Small intestine (tissue), 16 donors: ENCODE data around the gene LINGO1. TPM values are rescaled to one million over a fixed set of nuclear protein-coding genes. Genes with fewer than 3 reads are reported as not detected.

Experiments used
- DNase-seq, 2 donors: peaks; one replicate each; pipeline versions ENCODE4 v3.0.0 to v3.0.0-alpha.2; 2013
- FAIRE-seq: peaks from 2 replicates; lab custom pipeline; 2012; peaks lifted over from hg19 to GRCh38; lab: Jason Lieb, UNC
- H3K27ac ChIP-seq, 3 donors: one replicate each; pipeline ENCODE4 v1.5.1; 2013; ENCODE audit warnings: low read length in 2 of 3, mild to moderate bottlenecking in 2 of 3, control low read depth in 1 of 3, inconsistent platforms in 1 of 3, low read depth in 1 of 3, moderate library complexity in 1 of 3
- H3K27me3 ChIP-seq, 3 donors: one replicate each; pipeline ENCODE4 v1.6.1; 2013; ENCODE audit warnings: low read length in 3 of 3, inconsistent platforms in 1 of 3; ENCODE audit not compliant: control insufficient read depth in 3 of 3, insufficient read depth in 3 of 3
- H3K36me3 ChIP-seq, 3 donors: one replicate each; pipeline ENCODE4 v1.6.1; 2013; ENCODE audit warnings: low read length in 3 of 3, inconsistent platforms in 1 of 3, low read depth in 1 of 3, mild to moderate bottlenecking in 1 of 3, moderate library complexity in 1 of 3; ENCODE audit not compliant: control insufficient read depth in 3 of 3, insufficient read depth in 2 of 3
- H3K4me1 ChIP-seq, 3 donors: one replicate each; pipeline ENCODE4 v1.6.1; 2013; ENCODE audit warnings: low read length in 2 of 3, inconsistent platforms in 1 of 3, low read depth in 1 of 3, mild to moderate bottlenecking in 1 of 3, moderate library complexity in 1 of 3; ENCODE audit not compliant: control insufficient read depth in 3 of 3, insufficient read depth in 2 of 3
- H3K4me3 ChIP-seq, 3 donors: one replicate each; pipeline ENCODE4 v1.5.1; 2013; ENCODE audit warnings: low read length in 3 of 3, control low read depth in 1 of 3, inconsistent platforms in 1 of 3, low read depth in 1 of 3, mild to moderate bottlenecking in 1 of 3, moderate library complexity in 1 of 3
- H3K9me3 ChIP-seq, 2 donors: one replicate each; pipeline ENCODE4 v1.6.1; 2013; ENCODE audit warnings: low read depth in 1 of 2, low read length in 1 of 2; ENCODE audit not compliant: control insufficient read depth in 2 of 2, insufficient read depth in 1 of 2
- WGBS, 3 donors: extraction: QIAGEN DNeasy Blood & Tissue Kit; methylation state at CpG; one replicate each; pipeline ENCODE4 v1.1.7; 2013; 5-methylcytosine and 5-hydroxymethylcytosine counted together
- long read RNA-seq, 10 donors: transcript quantifications; one replicate each; lab custom pipeline, GENCODE V29; 2026
- polyA plus RNA-seq, 4 donors: library from polyadenylated mRNA; stranded (reverse) in 3 of 4; unstranded in 1 of 4; fragments of 200-250 nt in 3 of 4; fragments of 120-200 nt in 1 of 4; gene quantifications; one replicate each; pipeline versions ENCODE4 v1.2.1 to v1.2.3, GENCODE V29; 2013
- donor health status: healthy with polysubstance abuse.
- donor health status: control.
- donor health status: control.
- donor health status: Bipolar disorder and iron deficiency.
- donor health status: healthy.

LINGO1 gene
- polyA plus RNA-seq = 1 to 10 TPM in 2 of 4 donors, not detected in 2; 4.5 to 6.1 TPM
- long read RNA-seq, donor 1 = 0 reads
- long read RNA-seq, donor 2, partial matches to known transcripts = 0 of 2 reads
- long read RNA-seq, donor 2, other reads (novel, unspliced or antisense) = 0 of 2 reads
- long read RNA-seq, donor 3, partial matches to known transcripts = 0 of 3 reads
- long read RNA-seq, donor 3, other reads (novel, unspliced or antisense) = 0 of 3 reads
- long read RNA-seq, donor 4 = 0 reads
- long read RNA-seq, donor 5, partial matches to known transcripts = 0 of 1 reads
- long read RNA-seq, donor 5, other reads (novel, unspliced or antisense) = 0 of 1 reads
- long read RNA-seq, donor 6, partial matches to known transcripts = 0 of 3 reads
- long read RNA-seq, donor 6, other reads (novel, unspliced or antisense) = 0 of 3 reads
- long read RNA-seq, donor 7, partial matches to known transcripts = 0 of 4 reads
- long read RNA-seq, donor 7, other reads (novel, unspliced or antisense) = 0 of 4 reads
- long read RNA-seq, donor 8 = 0 reads
- long read RNA-seq, donor 9 = 0 reads
- long read RNA-seq, donor 10, partial matches to known transcripts = 0 of 5 reads
- long read RNA-seq, donor 10, other reads (novel, unspliced or antisense) = 0 of 5 reads

- Histone ChIP-seq H3K36me3 (no peaks in the 10 kb centered on the region), H3K4me3 (peak within 1 kb of the TSS; percentile 3 to 41 (median 39)), H3K27ac (no peak within 1 kb of the TSS), H3K9me3 (no peaks in the 10 kb centered on the region), H3K27me3 (peaks cover 8 to 67% (median 12%) of the 10 kb centered on the region in 3 donors), H3K4me1 (peaks cover 0 to 11% (median 0%) of the 10 kb centered on the region in 3 donors)
- 0 to 1% (median 0%) methylated on average over 2 to 88 of the region's 88 CpGs for WGBS, 3 donors
- no peak for FAIRE-seq
- DNase-seq = peak in 1 of 2 donors; percentile 46
These were observed at the start of gene LINGO1 for GRCh38 chr15:77632534-77633133. LINGO1 (minus strand) TSS chr15:77632912; CDS start chr15:77632315, 597 bp downstream.

DNA sequence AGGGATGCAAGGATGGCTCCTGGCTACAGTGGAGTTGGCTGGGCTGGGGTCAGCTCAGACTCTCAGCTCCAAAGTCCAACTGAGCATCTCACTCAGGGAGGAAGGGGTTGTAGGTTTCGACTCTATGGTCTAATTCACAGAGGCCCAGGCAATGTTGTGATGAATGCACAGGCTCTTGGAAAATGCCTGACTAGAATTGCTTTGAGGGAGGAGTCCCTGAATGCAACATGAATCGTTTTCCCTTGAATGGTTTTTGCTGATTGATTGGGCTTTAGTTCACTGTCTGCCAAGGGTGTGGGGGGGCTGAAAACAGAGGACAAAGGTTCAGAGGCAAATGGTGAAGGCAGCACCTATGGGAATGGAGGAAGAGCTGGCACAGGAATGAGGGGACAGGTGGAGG lies 48.6 kb upstream of the LINGO1 start:
- FAIRE-seq (no peak), DNase-seq (no peak)
- Histone ChIP-seq H3K36me3 (no peaks in the 10 kb centered on the region), H3K4me3 (no peak overlapping the region), H3K27ac (no peak overlapping the region), H3K9me3 (no peaks in the 10 kb centered on the region), H3K27me3 (peaks cover 0 to 5% (median 0%) of the 10 kb centered on the region in 3 donors), H3K4me1 (no peaks in the 10 kb centered on the region)
- 21 to 46% (median 22%) methylated on average over 2 of the region's 2 CpGs for WGBS, 3 donors

DNA sequence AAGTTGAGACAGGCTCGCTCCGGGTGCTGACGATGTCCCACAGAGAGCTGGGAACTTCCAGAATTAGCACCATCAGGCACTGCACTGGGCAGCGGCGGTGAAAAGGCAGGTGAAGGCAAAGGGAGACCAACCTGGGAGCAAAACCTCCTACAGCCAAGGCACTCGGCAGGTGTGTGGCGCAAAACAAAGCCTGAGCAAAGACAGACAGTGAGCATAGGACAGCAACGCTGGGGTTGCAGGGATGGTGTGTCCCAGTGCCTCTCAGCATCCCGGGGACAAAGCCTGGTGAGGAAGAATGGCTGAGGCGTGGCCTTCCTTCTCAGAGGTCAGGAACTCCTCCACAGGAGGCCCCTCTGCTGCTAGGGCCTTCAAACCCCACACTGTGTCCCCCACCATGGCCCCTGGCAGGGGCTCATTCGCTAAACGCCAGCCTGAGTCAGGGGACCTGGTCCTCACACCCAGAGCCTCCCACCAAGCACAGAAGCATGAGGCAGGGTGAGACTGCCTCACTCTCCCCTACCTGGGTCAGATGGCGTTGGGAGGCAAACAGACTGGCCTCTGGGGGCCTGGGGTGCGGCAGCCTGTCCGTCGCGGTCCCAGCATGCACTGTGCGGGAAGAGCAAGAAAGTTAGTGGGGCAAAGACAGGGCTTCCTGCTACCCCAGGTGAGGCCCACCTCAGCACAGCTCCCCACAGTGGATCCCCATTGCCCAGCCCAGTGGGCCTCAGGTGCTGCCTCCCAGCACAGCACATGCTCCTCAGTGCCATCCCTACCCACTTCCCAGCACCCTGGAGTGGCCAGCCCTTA lies 44.1 kb upstream of the LINGO1 start:
- Histone ChIP-seq H3K27ac (no peak overlapping the region), H3K27me3 (peaks cover 0 to 22% (median 6%) of the 10 kb centered on the region in 3 donors), H3K4me1 (no peaks in the 10 kb centered on the region), H3K9me3 (no peaks in the 10 kb centered on the region), H3K4me3 (no peak overlapping the region), H3K36me3 (no peaks in the 10 kb centered on the region)
- no peak for DNase-seq
- 72 to 78% (median 78%) methylated on average over 17 to 18 of the region's 18 CpGs for WGBS, 3 donors
- no peak for FAIRE-seq

GRCh38 chr15:77675806-77676415 lies 43.2 kb upstream of the LINGO1 start:
- peaks cover 0 to 20% (median 6%) of the 10 kb centered on the region in 3 donors for H3K27me3 ChIP-seq
- no peak for FAIRE-seq
- H3K4me1 ChIP-seq = no peaks in the 10 kb centered on the region
- 64 to 82% (median 79%) methylated on average over 5 of the region's 5 CpGs for WGBS, 3 donors
- H3K4me3 ChIP-seq = no peak overlapping the region
- no peak overlapping the region for H3K27ac ChIP-seq
- H3K36me3 ChIP-seq = no peaks in the 10 kb centered on the region
- DNase-seq = no peak
- no peaks in the 10 kb centered on the region for H3K9me3 ChIP-seq

DNA sequence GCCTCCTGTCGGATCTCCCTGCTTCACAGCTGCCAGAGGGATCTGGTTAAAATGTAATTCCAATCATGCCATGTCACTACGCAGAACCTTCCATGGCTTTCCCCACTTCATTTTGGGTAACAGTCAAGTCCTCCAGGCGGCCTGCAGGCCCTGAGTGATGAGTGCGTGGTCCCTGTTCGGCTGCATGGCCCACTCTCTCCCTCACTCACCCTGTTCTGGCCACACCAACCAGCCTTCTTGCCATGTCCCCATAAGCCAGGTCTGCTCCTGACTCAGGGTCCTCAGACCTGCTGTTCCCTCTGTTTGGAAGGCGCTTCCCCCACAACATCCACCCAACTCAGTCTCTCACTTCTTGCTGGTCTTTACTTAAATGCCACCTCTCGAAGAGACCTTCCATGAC lies 41.6 kb upstream of the LINGO1 start:
- H3K4me3 ChIP-seq = no peak overlapping the region

GRCh38 chr15:77673866-77674265 lies 41.2 kb upstream of the LINGO1 start:
- no peaks in the 10 kb centered on the region for H3K9me3 ChIP-seq
- no peaks in the 10 kb centered on the region for H3K36me3 ChIP-seq
- no peak overlapping the region for H3K4me3 ChIP-seq
- FAIRE-seq (no peak), DNase-seq (no peak)
- no peak overlapping the region for H3K27ac ChIP-seq
- 60 to 71% (median 61%) methylated on average over 5 of the region's 5 CpGs for WGBS, 3 donors
- H3K4me1 ChIP-seq = no peaks in the 10 kb centered on the region
- H3K27me3 ChIP-seq = peaks cover 0 to 23% (median 6%) of the 10 kb centered on the region in 3 donors

More for the DNA sequence above, 41.6 kb upstream of the LINGO1 start:
- DNase-seq (no peak), FAIRE-seq (no peak)
- Histone ChIP-seq H3K4me1 (no peaks in the 10 kb centered on the region), H3K27ac (no peak overlapping the region), H3K9me3 (no peaks in the 10 kb centered on the region), H3K27me3 (peaks cover 0 to 23% (median 6%) of the 10 kb centered on the region in 3 donors), H3K36me3 (no peaks in the 10 kb centered on the region)
- 76 to 81% (median 81%) methylated on average over 7 of the region's 7 CpGs for WGBS, 3 donors

DNA sequence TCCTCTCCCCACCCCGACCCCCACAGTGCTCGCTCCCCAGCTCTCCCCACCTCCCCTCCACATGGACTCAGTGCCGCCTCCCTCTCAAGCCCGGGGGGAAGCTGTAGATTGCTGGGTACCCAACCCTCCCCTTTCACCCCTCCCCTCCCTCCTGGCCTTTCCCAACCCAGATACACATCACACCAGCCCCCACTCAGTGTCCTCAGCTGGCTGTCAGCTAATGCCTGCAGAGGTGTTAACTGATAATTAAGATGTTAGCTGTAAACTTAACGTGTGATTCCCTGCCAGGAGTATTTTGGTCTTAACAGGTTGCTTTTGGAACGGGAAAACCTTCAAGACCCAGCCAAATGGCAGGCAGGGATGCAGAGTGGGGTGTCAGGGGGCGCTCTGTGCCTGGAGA lies 39.4 kb upstream of the LINGO1 start:
- no peak overlapping the region for H3K27ac ChIP-seq
- no peaks in the 10 kb centered on the region for H3K4me1 ChIP-seq
- H3K27me3 ChIP-seq = peaks cover 0 to 27% (median 6%) of the 10 kb centered on the region in 3 donors
- no peaks in the 10 kb centered on the region for H3K9me3 ChIP-seq
- FAIRE-seq (no peak), DNase-seq (no peak)
- H3K4me3 ChIP-seq = no peak overlapping the region
- 31 to 44% (median 34%) methylated on average over 7 of the region's 7 CpGs for WGBS, 3 donors
- no peaks in the 10 kb centered on the region for H3K36me3 ChIP-seq
